ENCODE results near the gene PEAR1.
A peak's percentile ranks its signal among the peaks of the same experiment; 100 is the strongest.

The PEAR1 gene

DNA sequence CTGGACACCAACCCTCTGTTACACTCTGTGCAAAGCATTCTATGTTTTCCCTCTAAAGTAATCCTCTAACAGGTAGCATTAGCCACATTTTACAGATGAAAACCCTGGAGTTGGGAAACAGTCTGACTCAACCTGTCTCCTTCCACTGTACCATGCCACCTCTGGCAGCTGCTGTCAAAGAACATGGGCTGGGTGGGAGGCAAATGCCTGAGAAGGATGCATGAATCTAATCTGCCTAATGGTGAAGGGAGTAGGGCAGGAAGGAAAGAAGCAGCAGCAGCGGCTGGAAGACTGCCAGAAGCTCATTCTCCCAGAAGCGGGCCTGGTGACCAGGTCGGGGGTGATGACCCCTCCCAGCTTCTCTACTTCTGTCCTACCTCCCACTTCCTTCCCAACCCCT, 48.7 kb downstream of the PEAR1 start:
- DNase-seq, result no peak

GRCh38 chr1:156942576-156942975, 49.1 kb downstream of the PEAR1 start:
- no peak for DNase-seq

GRCh38 chr1:156943756-156944155, 50.2 kb downstream of the PEAR1 start:
- DNase-seq, result no peak

DNA sequence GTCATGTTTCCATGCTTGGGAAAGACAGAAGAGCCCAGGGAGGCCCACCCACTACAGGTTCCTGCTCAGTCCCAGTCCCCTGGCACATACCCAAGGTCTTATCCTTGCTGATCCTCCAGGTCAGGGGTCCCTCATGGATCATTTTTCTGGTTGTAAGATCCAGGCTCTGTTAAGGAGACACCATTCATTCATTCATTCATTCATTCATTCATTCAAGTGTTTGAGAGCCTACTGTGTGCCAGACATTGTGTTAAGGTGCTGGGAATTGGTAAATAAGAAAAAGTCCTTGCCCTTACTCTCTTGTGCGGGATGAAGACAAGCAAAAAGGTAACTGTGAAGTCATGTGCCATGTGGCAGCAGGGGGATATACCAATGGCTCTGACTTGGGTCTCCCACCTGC, 50.8 kb downstream of the PEAR1 start:
- DNase-seq, result no peak

DNA sequence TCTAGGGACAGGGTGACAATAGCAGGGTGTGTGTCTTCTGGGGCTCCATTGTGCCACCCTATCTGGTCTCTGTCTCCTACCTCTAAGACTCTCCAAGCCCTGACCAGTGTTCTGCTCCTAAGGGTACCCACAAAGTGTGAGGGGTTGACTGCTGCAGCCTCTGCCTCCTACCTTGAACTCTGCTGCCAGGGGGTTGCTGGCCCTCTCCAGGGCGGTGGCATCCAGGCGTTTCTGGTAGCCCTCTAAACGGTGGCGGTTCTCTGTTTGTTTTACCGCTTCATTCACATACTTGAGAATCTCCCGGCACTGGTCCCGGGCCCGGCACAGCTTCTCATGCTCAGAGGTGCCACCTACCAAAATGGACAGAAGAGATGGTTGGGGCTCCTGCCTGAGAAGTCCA, 51.3 kb downstream of the PEAR1 start:
- no peak for DNase-seq

DNA sequence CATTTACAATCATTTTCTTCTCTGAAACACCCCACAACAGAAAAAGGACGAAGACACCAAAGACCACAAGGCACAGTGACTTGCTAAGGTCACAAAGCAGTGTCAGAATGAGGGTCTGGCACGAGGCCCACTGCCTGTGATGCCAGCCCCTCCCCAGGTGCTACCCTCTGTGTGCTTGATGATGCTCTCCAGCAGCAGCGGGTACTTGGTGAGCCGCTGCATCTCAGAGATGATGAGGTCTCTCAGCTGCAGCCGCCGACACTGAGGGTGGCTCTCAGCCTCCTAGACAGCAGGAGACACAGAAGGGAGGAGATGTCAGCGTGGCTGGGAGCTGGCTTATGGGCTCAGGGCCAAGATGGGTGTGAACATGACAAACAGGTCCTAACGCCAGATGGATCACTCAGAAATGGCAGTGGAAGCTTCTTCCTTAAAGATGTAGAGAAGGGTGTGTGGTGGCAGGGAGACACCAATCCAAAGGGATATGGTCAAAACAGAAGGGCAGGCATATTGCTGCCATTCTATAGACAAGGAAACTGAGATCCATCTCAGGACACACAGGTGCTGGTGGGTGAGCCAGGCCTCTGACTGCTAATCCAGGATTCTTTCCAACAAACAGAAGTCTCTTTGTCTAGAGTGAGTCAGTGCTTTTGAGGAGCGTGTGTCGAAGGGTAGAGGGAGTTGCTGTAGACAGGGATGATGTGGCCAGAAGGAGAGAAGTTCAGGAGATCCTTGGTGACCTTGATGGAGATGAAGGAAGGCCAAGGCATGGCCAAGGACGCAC, 52.6 kb downstream of the PEAR1 start:
- DNase-seq, result no peak

DNA sequence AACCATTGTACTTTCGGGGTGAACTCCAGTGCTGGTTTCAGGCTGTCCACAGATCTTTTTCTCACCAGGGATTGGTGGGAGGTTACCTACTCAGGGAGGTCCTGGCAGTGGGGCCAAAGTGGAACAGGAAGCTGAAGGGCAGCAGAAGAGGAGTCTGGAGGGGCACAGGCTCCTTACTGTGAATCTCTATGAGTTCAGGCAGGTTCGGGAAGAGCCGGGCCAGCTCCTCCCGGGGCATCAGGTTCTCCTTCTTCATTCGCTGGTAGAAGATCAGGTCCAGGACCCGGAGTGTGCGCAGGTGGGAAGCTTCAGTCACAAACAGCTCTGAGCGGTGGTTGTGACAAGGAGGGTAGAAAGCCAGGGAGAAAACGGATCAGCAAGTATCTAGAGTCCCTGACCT, 53.6 kb downstream of the PEAR1 start:
- no peak for DNase-seq

DNA sequence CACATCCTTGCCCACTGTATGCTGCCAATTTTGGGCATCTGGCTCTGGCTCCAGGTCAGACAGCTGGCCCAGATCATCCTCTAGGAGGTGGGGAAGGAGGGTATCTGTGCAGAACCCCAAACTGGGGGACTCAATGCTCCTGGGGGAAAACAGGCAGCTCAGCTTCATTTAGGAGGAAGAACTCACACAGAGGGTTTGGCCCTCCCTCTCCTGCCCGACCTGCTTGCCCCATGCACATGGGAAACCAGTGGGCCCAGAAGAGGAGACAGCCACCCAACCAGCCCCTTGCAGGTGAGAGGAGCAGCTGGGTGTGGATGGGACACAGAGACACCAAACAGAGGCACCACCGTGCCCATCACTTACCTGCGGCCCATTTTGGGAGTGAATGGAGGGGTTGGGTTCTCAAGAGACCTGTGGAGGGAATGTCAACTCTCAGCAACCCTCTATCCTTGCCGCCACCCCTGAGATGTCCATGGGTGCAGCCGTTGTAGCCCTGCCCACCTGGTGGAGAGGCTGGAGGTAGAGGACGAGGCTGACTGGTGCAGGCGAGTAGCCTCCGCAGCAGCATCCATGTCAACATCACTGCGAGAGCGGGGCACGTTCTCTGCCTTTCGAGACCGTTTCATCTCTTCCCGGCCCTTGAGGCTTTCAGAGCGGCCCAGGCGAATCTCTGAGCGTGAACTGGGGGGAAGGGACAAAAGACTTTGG, 54.5 kb downstream of the PEAR1 start:
- no peak for DNase-seq

DNA sequence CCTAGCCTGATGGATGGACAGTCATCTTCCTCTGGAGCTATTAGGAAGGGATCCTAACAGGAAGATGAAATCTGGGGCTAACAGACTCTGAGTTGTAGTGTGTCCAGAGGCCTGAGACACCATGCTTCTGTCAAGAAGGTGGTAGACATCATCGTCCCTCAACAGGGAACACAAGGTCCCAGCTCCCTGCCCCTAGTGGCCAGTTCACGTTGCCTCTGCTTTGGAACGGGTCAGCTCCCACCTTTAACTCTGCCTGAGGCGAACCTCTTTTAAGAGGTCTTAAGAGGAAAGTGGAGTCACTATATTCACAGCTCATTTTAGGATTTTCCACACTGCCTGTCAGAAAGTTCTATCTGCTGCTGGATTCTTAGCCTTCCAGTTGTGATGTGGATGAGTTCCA, 55.2 kb downstream of the PEAR1 start:
- no peak for DNase-seq

GRCh38 chr1:156949127-156949526, 55.6 kb downstream of the PEAR1 start:
- DNase-seq, result no peak

- no peak for DNase-seq
Observed at GRCh38 chr1:156951371-156951770, 57.9 kb downstream of the PEAR1 start.

GRCh38 chr1:156953571-156953970, 60.1 kb downstream of the PEAR1 start:
- DNase-seq, result no peak

DNA sequence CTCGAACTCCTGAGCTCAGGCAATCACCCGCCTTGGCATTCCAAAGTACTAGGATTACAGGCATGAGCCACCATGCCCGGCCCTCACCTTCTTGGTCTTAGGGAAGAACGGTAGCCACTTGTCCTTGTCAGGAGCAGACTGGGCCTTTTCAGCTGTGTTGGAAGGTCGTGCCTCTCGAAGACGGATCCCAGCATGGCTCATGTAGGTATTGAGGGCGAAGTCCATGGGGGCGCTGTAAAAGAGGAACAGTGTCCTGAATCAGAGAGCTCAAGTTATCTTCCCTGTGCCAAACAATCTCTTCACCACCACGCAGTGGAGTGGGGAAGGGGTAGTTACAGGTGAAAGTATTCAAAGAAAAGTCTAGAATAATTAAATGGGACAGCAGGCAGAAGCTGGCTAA, 62.8 kb downstream of the PEAR1 start:
- no peak for DNase-seq

GRCh38 chr1:156957634-156958033, 64.1 kb downstream of the PEAR1 start:
- no peak for DNase-seq

GRCh38 chr1:156958247-156958714, 64.8 kb downstream of the PEAR1 start:
- no peak for DNase-seq

DNA sequence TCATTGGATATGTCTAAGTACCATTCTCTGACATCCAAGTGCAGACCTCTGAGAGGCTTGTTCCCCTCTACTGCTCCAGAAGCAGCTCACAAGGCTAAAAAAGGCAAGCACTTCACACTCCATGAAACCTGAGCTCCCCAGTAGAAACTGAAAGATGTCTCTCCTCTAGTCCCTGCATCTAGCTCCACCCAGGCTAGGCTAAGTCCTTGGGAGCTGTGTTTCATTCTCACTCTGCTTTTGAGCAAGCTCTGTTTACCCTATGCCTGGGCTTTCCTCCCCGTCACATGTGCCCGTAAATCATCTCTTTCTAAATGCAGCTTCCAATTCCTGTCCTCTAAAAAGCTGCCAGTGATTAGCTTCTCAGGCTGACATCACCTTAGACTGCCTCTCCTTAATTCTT, 65.9 kb downstream of the PEAR1 start:
- peak; percentile 47 for DNase-seq

GRCh38 chr1:156959925-156960324, 66.4 kb downstream of the PEAR1 start:
- DNase-seq, result no peak

DNA sequence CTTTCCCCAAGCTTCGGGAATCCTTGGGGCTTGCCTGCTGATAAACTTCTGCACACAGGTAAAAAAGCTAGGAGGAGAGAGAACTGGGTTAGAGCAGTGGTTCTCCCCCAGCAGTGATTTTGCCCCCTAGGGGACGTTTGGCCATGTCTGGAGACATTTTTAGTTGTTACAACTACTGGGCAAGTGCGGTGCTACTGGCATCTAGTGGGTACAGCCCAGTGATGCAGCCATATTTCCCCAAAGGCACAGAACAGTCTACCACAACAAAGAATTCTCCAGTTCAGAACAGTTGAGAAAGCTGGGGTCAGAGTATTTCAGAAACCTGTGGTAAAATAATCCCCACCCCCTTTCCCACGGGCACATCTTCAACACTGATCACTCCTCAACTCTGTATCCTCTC, 68.2 kb downstream of the PEAR1 start:
- DNase-seq, result no peak

GRCh38 chr1:156963621-156964020, 70.1 kb downstream of the PEAR1 start:
- DNase-seq, result no peak

- no peak for DNase-seq
Observed at GRCh38 chr1:156964441-156964840, 70.9 kb downstream of the PEAR1 start.
